ENCODE measurements around the gene TPPP2.

The TPPP2 gene

GRCh38 chr14:21019366-21019765, 10.7 kb upstream of the TPPP2 start:
- no peak for TF ChIP-seq POLR2AphosphoS5 (IDR thresholded peaks at IDR 0.05; ENCODE audit: low read depth, low read length)
- no peak for TF ChIP-seq SIN3A (IDR thresholded peaks at IDR 0.05; ENCODE audit: borderline replicate concordance, insufficient read depth, low read length)
- no peak for TF ChIP-seq REST (IDR thresholded peaks at IDR 0.05; ENCODE audit: insufficient read depth in 1 of 2, low read depth in 2 of 2, low read length in 2 of 2)
- no peak for TF ChIP-seq FOXP2 (optimal IDR thresholded peaks at IDR 0.05; ENCODE audit: borderline replicate concordance, extremely low read depth, extremely low read length, insufficient read depth)
- no peak for TF ChIP-seq TAF1 (IDR thresholded peaks at IDR 0.05; ENCODE audit: borderline replicate concordance, insufficient read depth, low read length)

- TF ChIP-seq POLR2AphosphoS5 (IDR thresholded peaks at IDR 0.05; ENCODE audit: low read depth, low read length) (no peak), SIN3A (IDR thresholded peaks at IDR 0.05; ENCODE audit: borderline replicate concordance, insufficient read depth, low read length) (no peak), REST (IDR thresholded peaks at IDR 0.05; ENCODE audit: insufficient read depth in 1 of 2, low read depth in 2 of 2, low read length in 2 of 2) (no peak), FOXP2 (optimal IDR thresholded peaks at IDR 0.05; ENCODE audit: borderline replicate concordance, extremely low read depth, extremely low read length, insufficient read depth) (no peak), TAF1 (IDR thresholded peaks at IDR 0.05; ENCODE audit: borderline replicate concordance, insufficient read depth, low read length) (no peak)
Measured at GRCh38 chr14:21020977-21021545, 9.0 kb upstream of the TPPP2 start.

GRCh38 chr14:21022686-21023085, 7.3 kb upstream of the TPPP2 start:
- TF ChIP-seq POLR2AphosphoS5 (IDR thresholded peaks at IDR 0.05; ENCODE audit: low read depth, low read length) (no peak), REST (IDR thresholded peaks at IDR 0.05; ENCODE audit: insufficient read depth in 1 of 2, low read depth in 2 of 2, low read length in 2 of 2) (no peak), TAF1 (IDR thresholded peaks at IDR 0.05; ENCODE audit: borderline replicate concordance, insufficient read depth, low read length) (no peak)

- TF ChIP-seq REST (IDR thresholded peaks at IDR 0.05; ENCODE audit: insufficient read depth in 1 of 2, low read depth in 2 of 2, low read length in 2 of 2) = no peak
- no peak for TF ChIP-seq FOXP2 (optimal IDR thresholded peaks at IDR 0.05; ENCODE audit: borderline replicate concordance, extremely low read depth, extremely low read length, insufficient read depth)
- TF ChIP-seq POLR2AphosphoS5 (IDR thresholded peaks at IDR 0.05; ENCODE audit: low read depth, low read length) = no peak
- TF ChIP-seq SIN3A (IDR thresholded peaks at IDR 0.05; ENCODE audit: borderline replicate concordance, insufficient read depth, low read length) = no peak
- TF ChIP-seq TAF1 (IDR thresholded peaks at IDR 0.05; ENCODE audit: borderline replicate concordance, insufficient read depth, low read length) = no peak
Measured at GRCh38 chr14:21023174-21023573, 6.8 kb upstream of the TPPP2 start.
